Measurements from ENCODE around the gene NOSIP.

NOSIP gene

DNA sequence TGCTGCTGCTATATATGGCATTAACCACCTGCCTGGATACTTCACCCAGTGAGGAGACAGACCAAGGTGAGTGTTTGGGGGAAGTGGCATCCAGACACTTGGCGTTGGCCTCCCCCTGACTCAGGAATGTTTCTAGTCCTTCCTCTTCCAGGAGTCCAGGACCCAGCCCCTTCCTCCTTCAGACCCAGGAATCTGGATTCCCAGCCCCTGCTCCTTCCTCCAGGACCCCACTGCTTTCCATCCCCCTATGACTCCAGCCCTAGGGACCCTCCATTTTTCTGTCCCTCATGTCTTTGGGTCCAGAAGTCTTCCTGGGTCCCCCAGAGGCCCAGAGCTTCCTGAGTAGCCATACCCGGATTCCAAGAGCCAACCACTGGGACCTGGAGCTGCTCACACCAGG, 2.9 kb upstream of the NOSIP start:
- H3K4me3 ChIP-seq (ENCODE audit: low read depth, low read length), result no peak overlapping the region
- TF ChIP-seq, protein P1, sequence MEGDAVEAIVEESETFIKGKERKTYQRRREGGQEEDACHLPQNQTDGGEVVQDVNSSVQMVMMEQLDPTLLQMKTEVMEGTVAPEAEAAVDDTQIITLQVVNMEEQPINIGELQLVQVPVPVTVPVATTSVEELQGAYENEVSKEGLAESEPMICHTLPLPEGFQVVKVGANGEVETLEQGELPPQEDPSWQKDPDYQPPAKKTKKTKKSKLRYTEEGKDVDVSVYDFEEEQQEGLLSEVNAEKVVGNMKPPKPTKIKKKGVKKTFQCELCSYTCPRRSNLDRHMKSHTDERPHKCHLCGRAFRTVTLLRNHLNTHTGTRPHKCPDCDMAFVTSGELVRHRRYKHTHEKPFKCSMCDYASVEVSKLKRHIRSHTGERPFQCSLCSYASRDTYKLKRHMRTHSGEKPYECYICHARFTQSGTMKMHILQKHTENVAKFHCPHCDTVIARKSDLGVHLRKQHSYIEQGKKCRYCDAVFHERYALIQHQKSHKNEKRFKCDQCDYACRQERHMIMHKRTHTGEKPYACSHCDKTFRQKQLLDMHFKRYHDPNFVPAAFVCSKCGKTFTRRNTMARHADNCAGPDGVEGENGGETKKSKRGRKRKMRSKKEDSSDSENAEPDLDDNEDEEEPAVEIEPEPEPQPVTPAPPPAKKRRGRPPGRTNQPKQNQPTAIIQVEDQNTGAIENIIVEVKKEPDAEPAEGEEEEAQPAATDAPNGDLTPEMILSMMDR (IDR thresholded peaks at IDR 0.05; ENCODE audit: low read depth, low read length, missing control alignments), result no peak
- DNase-seq (ENCODE audit: low read depth), result no peak

DNA sequence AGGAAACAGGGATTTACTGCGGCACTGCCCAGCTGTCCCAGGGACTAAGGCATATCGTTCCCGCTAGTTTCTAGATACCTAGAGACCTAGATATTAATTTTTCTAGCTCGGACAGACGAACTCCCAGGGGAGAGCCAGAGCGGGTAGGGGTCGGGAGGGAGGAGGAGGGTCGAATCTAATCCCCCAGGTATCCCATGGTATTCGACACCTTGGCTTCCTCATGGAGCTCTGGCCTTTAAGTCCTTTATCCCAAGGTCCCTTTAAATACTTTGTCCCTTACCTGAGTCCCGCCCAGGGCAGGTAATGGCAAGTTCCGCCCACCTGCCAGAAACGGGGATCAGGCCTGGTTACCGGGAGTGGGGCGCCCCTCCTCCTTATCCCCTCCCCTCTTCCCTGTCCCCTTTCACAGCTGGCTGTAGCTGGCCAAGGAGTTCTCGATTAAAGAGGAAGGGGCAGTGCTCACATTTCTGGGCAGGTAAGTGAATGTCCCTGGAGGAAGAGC, 702 bp upstream of the NOSIP start, which contains the start of gene PRRG2:
Gene PRRG2, plus strand, starts transcription at position 310 of the 502 bp plus-strand sequence. CDS start 1,904 bp downstream, outside the sequence.
- no peak for DNase-seq (ENCODE audit: low read depth)
- H3K4me3 ChIP-seq (ENCODE audit: low read depth, low read length), result peak within 1 kb of the TSS; percentile 99
- TF ChIP-seq, protein P1 (IDR thresholded peaks at IDR 0.05; ENCODE audit: low read depth, low read length, missing control alignments), result no peak

DNA sequence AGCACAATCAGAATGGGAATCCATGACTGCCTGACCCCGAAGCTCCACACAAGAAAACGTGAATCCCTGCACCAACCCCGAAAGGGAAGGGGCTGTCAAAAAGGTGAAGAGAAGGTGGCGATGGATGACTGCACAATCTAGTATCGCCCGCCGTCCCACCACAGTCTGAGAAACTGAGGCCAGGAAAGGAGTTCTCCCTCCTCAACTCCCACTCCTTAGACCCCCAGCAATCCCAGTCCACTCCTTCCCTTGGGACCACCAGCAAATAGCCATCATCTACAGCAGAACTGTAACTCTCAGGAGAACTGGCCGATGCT, 451 bp downstream of the NOSIP start:
- DNase-seq (ENCODE audit: low read depth), result no peak
- H3K4me3 ChIP-seq (ENCODE audit: low read depth, low read length), result peak overlapping the region; percentile 99
- TF ChIP-seq, protein P1 (IDR thresholded peaks at IDR 0.05; ENCODE audit: low read depth, low read length, missing control alignments), result no peak

DNA sequence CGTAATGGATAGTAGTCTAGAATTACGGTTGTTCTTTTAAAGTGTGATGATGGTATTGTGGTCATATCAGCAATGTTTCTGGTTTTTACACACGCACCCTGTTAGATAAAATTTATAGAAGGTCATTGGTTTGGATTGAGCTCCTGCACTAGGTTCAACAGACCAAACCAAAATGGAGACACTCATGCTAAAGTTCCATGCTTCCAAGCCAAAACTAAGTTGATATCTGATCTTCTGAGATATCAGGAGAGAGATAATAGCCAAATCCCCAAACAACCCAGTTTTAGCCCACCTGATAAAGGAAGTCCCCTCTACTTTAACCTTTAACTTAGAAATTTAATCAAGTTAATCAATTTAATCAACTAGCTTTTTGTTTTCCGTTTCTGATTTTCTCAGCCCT, 1.2 kb downstream of the NOSIP start:
- TF ChIP-seq, protein P1 (IDR thresholded peaks at IDR 0.05; ENCODE audit: low read depth, low read length, missing control alignments), result no peak

DNA sequence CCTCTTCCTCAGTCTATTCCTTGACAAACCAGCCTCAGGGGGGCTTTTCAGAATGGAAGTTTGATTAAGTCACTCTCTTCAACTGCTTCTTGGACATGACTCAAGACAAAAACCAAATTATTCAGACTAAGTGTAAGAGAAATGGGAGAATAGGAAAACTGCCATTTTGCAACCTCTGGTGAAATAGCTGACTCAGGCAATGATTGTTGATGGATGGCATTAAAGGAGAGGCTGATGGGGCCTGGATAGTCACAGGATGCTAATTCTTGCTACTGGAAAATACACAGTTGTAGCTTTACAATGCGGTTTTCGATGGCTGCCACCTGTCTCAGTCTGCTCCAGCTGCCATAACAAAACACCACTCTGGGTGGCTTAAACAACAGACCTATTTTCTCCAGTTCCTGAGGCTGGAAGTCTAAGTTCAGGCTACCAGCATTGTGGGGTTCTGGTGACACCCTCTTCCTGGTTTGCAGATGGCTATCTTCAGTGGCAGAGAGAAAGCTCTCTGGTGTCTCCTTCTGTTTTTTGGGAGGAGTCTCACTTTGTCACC, 6.1 kb downstream of the NOSIP start:
- DNase-seq (ENCODE audit: low read depth), result no peak
- TF ChIP-seq, protein P1 (IDR thresholded peaks at IDR 0.05; ENCODE audit: low read depth, low read length, missing control alignments), result no peak
- H3K4me3 ChIP-seq (ENCODE audit: low read depth, low read length), result no peak overlapping the region

More for the DNA sequence above, 1.2 kb downstream of the NOSIP start:
- DNase-seq (ENCODE audit: low read depth), result no peak
- peak overlapping the region; percentile 99; the same call in 1 of the 2 replicates for H3K4me3 ChIP-seq (ENCODE audit: low read depth, low read length)

DNA sequence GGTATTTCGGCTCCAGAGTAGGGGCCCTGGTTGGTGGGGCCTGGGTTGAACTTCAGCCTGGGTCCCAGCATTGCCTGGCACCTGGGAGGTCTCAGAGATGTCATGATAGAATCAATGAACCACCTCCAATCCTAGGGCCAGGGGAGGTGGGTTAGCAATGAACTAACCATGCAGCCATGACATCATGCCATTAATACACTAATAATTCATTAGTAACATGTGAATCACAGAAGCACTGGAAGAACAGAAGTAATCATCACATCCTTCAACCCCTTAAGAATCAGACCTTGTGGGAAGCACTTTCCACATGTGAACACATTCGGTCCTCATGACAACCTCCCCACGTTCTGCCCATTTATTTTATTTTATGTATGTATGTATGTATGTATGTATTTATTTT, 6.9 kb downstream of the NOSIP start:
- TF ChIP-seq, protein P1 (IDR thresholded peaks at IDR 0.05; ENCODE audit: low read depth, low read length, missing control alignments), result no peak
- no peak for DNase-seq (ENCODE audit: low read depth)
- no peak overlapping the region for H3K4me3 ChIP-seq (ENCODE audit: low read depth, low read length)

- no peak overlapping the region for H3K4me3 ChIP-seq (ENCODE audit: low read depth, low read length)
- DNase-seq (ENCODE audit: low read depth), result no peak
These were observed 7.3 kb downstream of the NOSIP start for GRCh38 chr19:49573009-49573408.

More at GRCh38 chr19:49573009-49573408, 7.3 kb downstream of the NOSIP start:
- TF ChIP-seq, protein P1 (IDR thresholded peaks at IDR 0.05; ENCODE audit: low read depth, low read length, missing control alignments), result no peak

Data from GM12864 (cell line).